HG03060 (cell line): ENCODE results near the gene PTGR3.

Experiments
- ATAC-seq: cut with Tn5 transposase; IDR thresholded peaks from one replicate; pipeline ENCODE4 v1.9.1; 2021; ENCODE audit warnings: low read depth, moderate number of reproducible peaks; ENCODE audit not compliant: unreplicated experiment

Gene PTGR3

GRCh38 chr18:75216212-75216910, 7.4 kb upstream of the PTGR3 start:
- ATAC-seq: no peak

- no peak for ATAC-seq
These were observed 6.7 kb upstream of the PTGR3 start for GRCh38 chr18:75215663-75216062.

DNA sequence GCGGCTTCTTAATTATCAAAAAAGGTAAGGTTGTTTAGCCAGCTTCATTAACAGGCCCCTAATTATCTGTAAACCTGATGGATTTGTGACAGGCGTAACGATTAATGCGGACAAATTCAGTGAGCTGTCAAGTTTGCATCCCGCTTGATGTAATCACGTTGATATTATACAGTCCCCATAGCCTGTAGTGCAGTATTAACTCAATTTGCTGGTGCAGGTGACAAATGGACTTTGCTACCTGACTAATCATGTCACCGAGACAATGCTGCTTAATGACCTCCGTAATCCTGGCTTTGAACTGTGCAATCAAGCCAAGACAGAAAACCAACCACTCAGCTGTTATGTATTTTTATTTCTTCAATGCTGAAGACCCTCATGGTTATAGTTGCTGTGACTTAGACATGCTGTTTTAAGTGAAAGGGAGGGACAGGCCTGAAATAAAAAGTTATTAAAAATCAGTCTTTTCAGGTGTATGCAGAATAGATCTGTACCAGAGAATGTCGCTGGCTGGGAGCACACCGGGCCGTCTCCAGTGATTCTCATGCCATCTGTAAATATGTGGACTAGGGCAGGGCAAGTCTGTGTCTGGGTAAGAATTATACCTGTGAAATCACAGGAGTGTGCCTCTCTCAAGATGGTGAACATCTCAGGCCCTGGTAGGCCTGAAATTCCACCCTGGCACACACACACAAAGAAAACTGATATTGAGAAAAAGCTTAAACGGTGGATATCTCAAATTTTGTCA, 6.0 kb upstream of the PTGR3 start:
- ATAC-seq: no peak

- no peak for ATAC-seq
These were observed 5.4 kb upstream of the PTGR3 start for GRCh38 chr18:75214332-75214690.

DNA sequence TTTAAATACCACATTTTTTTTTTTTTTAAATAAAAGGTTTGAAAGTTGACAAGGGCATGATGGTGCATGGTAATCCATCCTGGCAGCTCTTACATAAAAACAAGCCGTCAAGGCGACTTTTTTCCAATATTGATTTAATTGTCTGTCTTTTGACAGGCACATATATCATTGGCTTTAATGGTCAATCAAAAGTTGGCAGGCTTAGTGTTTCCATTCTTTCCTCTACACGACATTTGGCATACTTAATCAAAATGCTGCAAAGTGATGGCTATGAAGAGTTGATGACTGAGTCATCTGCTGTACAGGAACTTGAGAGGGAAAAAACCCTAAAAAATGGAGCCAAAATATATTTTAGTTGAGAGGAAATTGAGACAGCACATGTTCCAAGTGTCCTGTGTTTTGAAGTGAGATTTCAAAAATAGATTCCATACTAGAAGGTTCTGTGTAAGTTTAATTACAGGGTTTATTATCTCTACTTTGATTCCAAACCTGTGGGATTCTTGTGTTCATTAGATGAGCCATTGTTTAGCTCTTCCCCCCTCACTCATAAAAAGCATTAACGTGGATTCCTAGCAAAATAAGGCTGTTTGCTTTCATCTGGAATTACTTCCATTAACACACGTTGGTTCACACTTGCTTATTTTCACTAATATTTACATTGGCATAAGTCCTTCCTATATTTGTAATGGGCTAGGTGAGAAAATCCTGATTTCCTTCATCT, 4.8 kb upstream of the PTGR3 start:
- no peak for ATAC-seq

- ATAC-seq: no peak
These were observed 3.8 kb upstream of the PTGR3 start for GRCh38 chr18:75212751-75213090.

DNA sequence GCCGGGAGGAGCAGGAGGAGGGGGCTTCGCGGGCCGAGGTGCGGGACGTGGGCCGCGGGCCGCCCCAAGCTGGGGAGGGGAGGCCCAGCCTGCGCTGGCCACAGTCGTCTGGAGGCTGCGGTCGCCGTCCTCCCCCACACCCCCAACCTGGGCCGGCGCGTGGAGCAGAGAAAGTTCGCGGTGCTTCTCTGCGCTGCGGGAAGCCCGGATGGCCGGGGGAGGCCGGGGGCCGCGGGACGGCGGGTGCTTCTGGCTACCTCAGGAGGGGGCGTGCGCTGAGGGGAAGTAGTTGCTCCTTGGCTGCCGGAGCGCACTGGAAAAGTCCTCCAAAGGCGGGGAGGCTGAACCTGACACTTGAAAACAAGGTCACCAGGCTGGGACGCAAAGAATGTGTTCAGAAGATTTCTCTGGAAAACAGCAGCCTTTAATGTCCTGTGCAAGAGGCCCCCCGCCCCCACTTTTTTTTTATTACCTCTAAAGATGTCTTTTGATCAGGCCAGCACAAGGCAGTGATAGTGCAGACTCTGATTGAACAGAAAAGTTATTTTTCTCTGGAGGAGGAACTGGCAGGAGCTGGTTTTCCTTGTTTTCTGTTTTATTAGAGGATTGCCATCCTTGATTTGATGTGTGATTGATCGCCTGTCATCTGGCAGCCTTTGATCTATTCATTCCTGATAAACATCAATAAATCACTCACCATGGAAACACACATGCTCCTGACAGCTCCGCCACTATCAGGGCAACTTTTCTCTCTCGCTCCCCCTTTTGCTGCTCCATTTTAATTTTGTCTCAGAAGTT, 3.2 kb upstream of the PTGR3 start:
- no peak for ATAC-seq

DNA sequence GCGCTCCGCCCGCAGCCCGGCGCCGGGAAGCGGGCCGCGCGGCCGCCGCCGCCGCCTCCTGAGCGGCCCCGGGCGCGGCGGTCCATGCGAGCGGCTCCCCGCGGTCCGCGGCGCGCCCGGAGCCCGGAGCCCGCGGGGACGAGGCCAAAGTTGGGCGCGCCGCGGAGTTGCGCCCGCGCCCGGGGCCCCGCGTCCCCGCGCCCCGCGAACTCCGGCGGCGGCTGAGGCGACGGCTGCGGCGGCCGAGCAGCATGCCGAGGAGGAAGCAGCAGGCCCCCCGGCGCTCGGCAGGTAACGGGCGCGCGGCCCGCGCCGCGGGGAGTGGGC, 2.6 kb upstream of the PTGR3 start:
- no peak for ATAC-seq

- ATAC-seq: no peak
These were observed 2.2 kb upstream of the PTGR3 start for GRCh38 chr18:75211002-75211621.

DNA sequence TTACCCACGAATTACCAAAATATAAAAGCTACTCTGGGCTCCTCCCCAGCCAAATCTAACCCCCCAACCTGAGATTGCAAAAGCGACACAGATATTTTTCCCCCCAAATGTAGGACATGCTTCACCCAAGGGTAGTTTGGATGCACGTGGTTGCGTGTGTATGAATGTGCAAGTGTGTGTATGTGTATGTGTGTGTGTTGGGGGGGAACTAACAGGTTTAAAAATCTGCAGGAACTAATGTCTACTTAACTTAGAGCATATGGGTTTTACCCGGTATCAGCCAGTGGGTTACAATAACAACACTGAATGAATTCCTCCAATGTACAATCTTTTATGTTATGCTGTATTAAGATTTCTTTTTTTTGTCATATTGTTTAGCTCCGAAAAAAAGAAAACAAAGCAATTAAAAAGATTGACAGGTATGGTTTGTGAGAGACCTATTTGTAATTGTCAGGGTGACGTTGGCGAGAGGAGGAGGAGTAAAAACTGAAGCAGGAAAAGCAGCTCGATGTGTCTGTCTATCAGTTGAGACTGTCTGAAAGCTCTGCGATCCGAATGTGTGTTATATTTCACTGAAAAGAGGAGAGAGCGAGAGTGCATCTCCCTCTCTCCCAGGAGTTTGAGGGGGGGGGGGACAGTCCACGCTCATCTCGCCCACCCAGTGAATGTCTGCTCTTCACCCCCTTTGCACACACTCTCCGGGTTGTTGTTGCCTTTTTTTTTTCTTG, 1.5 kb upstream of the PTGR3 start, which contains the start of gene TSHZ1:
TSHZ1 (plus strand) TSS at position 524 of the 728 bp plus-strand sequence. CDS start 1,080 bp downstream, outside the sequence.
- ATAC-seq: peak; percentile 34

GRCh38 chr18:75209951-75210258, 966 bp upstream of the PTGR3 start:
- no peak for ATAC-seq

DNA sequence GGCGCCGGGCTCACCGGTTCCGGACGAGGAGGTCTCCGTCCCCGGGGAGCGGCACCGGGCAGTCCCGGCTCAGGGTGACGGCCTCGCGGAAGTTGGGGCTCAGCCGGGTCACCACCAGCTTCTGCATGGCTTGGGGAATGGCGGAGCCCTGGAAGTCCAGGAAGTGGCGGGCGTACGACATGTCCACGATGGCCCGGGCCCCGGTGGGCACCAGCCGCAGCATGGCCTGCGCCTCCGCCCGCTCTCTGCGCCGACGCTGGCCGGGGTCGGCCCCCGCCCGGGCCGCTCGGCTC, 157 bp downstream of the PTGR3 start:
- ATAC-seq: no peak

GRCh38 chr18:75208155-75208835, 644 bp downstream of the PTGR3 start:
- ATAC-seq: no peak

DNA sequence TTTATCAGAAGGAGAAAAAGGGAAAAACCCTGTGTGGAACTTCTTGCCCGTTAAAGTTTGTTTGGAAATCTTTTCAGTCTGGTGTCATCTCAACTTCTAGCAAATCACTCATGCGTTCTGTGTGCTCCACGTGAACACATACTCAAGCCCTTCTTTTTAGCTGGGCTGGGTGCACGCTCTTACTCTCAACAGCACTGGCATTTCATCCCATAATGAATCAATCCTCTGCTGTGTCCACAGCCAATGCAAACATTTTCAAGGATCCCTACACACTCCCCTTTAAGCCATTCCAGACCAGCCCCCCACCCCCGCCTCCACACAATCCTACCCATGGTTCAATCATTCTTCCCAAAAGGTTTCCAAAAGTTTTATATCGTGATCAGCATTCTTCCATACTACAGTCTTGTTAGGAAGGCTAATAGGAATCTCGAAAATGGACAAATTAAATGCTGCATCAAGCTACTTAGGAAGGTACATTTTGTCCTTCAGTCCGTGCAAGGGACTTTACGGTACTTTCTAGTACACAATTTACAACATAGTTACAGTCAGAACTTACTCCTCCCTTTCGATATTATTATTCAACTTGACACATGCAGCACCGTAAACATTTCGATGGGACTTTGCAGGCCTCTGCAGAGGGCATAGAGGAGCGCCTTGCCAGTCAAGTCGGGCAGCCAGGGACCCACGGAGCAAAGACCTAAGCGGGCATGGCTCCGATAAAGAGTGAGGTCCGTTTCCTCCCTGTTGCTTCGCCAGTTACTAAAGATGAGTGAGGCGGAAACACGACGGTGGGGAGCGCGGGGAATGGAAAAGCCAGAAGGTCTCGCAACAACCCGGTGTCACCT, 1.4 kb downstream of the PTGR3 start:
- no peak for ATAC-seq

- no peak for ATAC-seq
These were observed 2.3 kb downstream of the PTGR3 start for GRCh38 chr18:75206452-75207309.

DNA sequence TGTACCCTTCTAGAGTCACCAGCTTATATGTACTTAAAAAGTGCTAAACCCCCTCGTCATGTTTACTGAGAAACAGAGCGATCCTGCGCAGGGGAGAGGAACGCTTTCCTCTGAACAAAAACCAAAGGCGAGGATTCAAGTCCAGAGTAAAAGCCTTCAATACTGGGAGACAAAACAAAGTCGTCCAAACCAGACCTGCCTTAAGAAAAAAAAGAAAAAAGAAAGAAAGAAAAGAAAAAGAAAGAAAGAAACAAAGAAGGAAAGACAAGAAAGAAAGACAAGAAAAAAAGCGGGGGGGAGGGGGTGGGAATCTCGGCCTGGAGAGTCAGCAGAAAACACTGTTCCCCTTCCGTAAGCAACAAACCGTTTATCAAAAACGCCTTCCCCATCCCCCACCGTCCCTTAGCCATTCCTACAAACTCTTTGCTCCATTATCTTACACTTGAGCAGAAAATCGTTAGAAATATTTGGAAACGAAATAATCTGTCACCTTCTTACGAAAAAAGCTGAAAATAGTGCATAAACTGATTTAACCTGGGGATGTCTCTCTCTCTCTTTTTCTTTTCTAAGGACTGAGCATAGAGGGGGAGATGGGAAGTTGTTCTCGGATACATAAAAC, 3.3 kb downstream of the PTGR3 start:
- ATAC-seq: no peak

DNA sequence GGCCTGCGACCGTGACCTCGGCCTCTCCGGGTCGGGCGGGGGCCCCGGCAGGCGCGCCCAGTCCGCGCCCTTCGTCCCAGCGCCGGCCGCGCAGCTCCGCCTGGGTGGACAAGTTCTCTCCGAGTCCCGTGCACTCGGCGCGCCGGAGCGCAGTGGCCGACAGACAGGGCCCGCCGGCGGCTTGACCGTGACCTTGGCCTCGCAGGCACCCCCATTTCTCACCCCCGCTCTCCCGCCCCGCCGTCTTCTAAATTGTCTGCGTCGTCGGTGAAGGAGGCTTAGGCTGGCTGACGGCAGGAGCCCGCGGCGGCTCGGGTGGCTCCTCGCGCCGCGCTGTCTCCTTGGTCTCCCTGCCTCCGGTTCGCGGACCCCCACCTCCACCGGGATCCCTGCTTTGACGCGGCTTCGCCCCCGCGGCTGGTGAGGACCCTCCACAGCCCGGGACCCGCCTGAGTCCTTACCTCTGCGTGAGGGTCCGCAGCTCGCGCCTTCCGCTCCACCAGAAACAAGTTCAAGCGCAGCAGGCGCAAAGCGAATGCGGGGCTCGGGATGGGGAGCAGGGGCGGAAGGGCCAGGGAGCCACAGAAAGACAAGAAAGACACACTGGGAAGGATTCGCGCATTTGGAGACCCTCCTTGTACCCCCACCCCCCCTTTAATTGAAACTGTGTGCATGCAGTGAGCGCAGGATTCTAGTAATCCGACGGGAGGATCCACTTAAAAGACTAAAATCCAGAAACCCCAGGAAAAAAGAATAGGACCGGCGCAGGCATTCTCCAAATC, 4.0 kb downstream of the PTGR3 start:
- ATAC-seq: no peak
